ENCODE data around the gene FAM111B.

- TF ChIP-seq CTCF (tag by site-specific recombination; IDR thresholded peaks at IDR 0.05) (no peak), ZBTB8A (tag by site-specific recombination; IDR thresholded peaks at IDR 0.05) (no peak), ZNF560 (tag by site-specific recombination; IDR thresholded peaks at IDR 0.05; ENCODE audit: borderline replicate concordance) (no peak), ZSCAN30 (tag by site-specific recombination; IDR thresholded peaks at IDR 0.05) (no peak), ZNF140 (tag by site-specific recombination; IDR thresholded peaks at IDR 0.05) (no peak), ZSCAN23 (tag by site-specific recombination; IDR thresholded peaks at IDR 0.05) (no peak)
These were observed 12.8 kb downstream of the FAM111B start for GRCh38 chr11:59119826-59120225.

All from HEK293 (cell line).